ENCODE data around the gene TIMM10B.

Gene TIMM10B

DNA sequence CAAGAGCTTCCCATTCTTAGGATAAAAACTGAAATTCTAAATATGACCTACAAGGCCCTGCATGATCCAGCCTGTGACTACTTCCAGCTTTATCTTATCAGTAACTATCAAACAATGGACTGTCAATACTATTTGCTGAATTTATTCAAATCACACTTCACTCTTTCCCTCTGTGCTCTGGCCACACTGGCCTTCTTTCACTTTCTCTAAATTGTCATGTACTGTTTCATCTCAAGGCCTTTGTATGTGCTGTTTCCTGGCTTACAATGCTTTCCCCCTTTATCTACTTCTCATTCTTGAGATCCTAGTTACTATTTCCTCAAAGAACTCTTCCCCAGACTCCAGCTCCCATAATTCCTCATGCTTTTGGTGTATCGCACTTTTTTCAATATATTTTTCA, 5.6 kb downstream of the TIMM10B start:
- TF ChIP-seq, protein P1, sequence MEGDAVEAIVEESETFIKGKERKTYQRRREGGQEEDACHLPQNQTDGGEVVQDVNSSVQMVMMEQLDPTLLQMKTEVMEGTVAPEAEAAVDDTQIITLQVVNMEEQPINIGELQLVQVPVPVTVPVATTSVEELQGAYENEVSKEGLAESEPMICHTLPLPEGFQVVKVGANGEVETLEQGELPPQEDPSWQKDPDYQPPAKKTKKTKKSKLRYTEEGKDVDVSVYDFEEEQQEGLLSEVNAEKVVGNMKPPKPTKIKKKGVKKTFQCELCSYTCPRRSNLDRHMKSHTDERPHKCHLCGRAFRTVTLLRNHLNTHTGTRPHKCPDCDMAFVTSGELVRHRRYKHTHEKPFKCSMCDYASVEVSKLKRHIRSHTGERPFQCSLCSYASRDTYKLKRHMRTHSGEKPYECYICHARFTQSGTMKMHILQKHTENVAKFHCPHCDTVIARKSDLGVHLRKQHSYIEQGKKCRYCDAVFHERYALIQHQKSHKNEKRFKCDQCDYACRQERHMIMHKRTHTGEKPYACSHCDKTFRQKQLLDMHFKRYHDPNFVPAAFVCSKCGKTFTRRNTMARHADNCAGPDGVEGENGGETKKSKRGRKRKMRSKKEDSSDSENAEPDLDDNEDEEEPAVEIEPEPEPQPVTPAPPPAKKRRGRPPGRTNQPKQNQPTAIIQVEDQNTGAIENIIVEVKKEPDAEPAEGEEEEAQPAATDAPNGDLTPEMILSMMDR (conservative IDR thresholded peaks at IDR 0.05; ENCODE audit: control insufficient read depth, insufficient read depth, low read depth, low read length) = no peak
- H3K4me3 ChIP-seq (ENCODE audit: control insufficient read depth, low read depth, low read length) = no peak overlapping the region
- no peak for DNase-seq (ENCODE audit: low read depth)

DNA sequence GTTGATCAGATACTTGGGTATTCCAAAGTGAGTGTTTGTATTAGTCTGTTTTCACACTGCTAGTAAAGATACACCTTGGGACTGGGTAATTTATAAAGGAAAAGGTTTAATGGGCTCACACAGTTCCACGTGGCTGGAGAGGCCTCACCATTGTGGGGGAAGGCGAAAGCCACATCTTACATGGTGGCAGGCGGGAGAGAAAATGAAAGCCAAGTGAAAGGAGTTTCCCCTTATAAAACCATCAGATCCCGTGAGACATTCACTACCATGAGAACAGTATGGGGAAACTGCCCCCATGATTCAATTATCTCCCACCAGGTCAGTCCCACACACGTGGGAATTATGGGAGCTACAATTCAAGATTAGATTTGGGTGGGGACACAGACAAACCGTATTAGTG, 7.0 kb downstream of the TIMM10B start:
- no peak for DNase-seq (ENCODE audit: low read depth)
- no peak overlapping the region for H3K4me3 ChIP-seq (ENCODE audit: control insufficient read depth, low read depth, low read length)
- TF ChIP-seq, protein P1 (conservative IDR thresholded peaks at IDR 0.05; ENCODE audit: control insufficient read depth, insufficient read depth, low read depth, low read length) = no peak

DNA sequence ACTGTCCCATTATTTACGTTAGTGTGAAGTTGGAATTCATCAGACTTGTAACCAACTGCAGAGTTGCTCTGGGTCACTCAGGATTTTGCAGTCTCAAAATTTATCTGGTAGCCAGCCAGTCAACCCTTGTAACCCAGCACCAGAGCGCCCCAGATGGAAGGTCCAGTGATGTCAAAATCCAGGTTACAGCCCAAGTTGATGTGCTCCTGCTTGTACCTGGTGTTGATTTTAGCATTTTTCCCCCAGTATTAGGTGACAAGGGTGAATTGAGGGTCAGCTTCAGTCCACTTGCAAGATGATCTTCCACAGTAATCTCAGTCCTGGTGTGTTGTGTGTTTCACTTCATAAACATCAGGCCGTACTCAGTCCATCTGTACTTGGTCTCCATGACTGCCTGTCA, 7.5 kb downstream of the TIMM10B start:
- no peak overlapping the region for H3K4me3 ChIP-seq (ENCODE audit: control insufficient read depth, low read depth, low read length)
- DNase-seq (ENCODE audit: low read depth) = no peak
- TF ChIP-seq, protein P1 (conservative IDR thresholded peaks at IDR 0.05; ENCODE audit: control insufficient read depth, insufficient read depth, low read depth, low read length) = no peak

DNA sequence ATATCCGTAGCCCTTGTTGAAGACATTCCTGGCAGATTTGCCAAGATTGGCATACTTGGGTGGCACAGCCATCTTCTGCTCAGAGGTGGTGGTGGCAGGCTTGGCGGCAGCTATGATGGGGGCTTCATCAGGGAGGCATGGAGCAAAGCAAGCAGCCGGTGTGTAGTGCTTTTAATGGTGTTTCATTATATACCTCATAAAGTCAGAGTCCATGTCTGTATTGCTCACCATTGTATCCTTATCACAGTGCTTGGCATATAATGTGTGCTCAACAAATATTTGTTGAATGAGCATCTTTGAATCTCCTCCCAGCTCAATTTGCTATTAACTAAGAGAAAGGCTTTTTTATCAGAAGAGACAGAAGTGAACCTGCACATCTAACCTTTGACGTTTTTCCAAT, 8.0 kb downstream of the TIMM10B start:
- no peak for DNase-seq (ENCODE audit: low read depth)
- TF ChIP-seq, protein P1 (conservative IDR thresholded peaks at IDR 0.05; ENCODE audit: control insufficient read depth, insufficient read depth, low read depth, low read length) = no peak

DNA sequence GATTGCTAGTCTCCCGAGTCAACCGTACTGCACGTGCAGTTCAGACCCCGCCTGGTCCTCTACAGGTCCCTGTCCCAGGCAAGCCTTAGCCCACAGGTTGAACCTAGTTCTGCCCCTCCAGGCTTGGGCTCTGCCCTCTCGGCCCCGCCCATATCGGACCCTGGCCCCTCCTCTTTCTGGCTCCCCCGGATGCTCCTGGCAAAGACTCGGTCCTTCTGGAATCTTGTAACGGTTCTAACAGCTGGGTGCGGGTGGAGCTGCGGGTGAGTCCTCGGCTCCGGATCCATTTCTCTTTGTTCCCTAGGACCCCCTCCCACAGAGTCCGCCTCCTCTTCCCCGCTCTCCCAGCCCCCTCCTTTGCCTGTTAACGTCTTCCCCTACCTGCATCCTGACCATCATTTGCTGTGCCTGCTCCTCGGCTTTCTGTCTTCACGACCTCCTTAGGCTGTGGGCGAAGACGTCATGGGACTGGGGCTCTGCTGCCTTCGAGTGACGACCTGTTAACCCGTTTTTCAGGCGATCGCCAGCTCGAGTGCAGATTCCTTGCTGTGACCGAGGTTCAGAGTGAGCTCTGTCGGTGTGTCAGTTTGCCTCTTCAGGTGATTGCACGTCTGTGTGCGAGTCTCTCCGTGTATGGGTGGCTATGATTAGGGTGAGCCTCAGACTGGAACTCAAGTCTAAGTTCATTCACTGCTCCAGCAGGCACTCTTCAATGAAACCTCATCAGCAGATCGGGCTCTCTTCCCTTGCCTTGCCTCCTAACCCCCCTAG, 16.0 kb downstream of the TIMM10B start, which contains the start of gene DNHD1:
Gene DNHD1 (plus strand): TSS at position 212 of the 771 bp plus-strand sequence. CDS start 936 bp downstream, outside the sequence.
- no peak for DNase-seq (ENCODE audit: low read depth)
- TF ChIP-seq, protein P1 (conservative IDR thresholded peaks at IDR 0.05; ENCODE audit: control insufficient read depth, insufficient read depth, low read depth, low read length) = no peak
- H3K4me3 ChIP-seq (ENCODE audit: control insufficient read depth, low read depth, low read length) = no peak within 1 kb of the TSS

More for the DNA sequence above, 8.0 kb downstream of the TIMM10B start:
- no peak overlapping the region for H3K4me3 ChIP-seq (ENCODE audit: control insufficient read depth, low read depth, low read length)

DNA sequence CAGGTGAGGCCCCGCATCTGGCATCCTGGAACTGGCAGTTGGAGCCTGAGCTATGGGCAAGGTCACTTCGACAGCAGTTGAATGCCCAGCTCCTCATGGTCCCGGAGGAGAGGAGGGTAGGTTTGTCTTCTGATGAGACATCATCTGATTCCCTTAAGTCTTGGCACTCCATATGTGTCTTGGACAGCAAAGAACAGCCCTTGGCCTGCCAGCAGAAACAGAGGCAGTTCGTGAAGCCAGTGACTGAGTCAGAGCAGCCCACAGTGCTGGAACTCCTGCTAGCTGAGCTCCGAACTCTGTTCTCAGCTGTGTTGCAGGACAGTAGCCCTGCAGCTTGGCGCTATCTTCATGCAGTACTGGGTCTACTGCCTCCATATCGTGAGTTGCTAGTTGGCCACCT, 16.8 kb downstream of the TIMM10B start:
- TF ChIP-seq, protein P1 (conservative IDR thresholded peaks at IDR 0.05; ENCODE audit: control insufficient read depth, insufficient read depth, low read depth, low read length) = no peak
- H3K4me3 ChIP-seq (ENCODE audit: control insufficient read depth, low read depth, low read length) = no peak overlapping the region
- DNase-seq (ENCODE audit: low read depth) = peak; percentile 88

Data from fibroblast of mammary gland (primary cell).